MV-4-11 (cell line): Measurements from ENCODE around the gene ADRB1.

Source experiments
- DNase-seq: peaks from one replicate; lab custom pipeline; 2025; lab: John Stamatoyannopoulos, UW

Gene ADRB1

DNA sequence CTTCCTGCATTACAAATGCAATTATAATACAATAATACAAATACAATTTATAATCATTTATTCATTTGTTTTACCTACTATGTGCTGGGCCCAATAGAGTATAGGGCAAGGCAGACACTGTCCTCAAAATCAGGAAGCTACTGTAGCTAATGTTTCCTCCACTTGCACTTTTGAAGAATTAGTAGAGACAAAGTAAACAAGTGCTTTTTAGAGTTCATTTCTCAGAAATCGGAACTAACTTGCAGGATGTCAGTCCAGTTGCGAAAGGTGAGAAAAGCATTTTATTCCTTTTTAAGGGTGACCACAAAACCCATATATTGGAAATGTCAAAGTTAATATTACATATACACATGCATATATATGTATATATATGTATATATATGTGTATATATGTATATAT lies 14.2 kb downstream of the ADRB1 start:
- peak; percentile 79 for DNase-seq

DNA sequence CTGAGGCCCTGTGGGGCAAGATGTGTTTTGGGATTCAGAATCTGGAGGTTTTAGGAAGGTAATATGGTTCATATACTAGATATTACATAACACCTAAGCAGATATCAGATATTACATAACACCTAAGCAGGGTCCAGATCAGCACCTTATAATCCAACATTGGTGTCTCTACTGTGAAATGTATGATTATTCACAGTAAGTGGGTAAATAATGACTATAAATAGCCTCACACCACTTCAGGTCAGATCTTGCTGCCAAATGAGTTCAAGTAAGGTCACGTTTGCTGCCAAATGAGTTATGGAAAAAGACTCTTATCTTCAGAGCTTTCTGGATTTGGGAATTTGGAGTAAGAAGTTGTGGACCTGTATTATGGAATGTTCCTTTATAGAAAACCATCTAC lies 14.6 kb downstream of the ADRB1 start:
- no peak for DNase-seq

DNA sequence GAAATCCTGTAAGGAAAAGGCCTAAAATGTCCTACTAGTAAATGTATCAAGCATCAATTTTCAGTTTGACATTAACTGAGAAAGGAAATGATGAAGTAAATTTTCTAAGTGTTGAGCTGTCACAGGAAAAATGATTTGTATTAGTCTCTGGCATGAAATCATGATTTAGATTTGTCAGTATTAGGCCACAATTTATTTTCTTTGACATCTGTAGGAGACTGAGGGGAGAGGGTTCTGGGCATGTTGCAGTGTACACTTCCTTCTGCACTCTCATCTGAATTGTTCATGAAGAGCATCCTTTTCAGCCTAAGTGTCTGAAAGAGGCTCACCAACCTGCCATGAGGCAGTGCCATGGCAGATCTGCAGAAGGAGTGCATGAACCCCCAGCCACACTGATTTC lies 15.9 kb downstream of the ADRB1 start:
- DNase-seq, result peak; percentile 17

DNA sequence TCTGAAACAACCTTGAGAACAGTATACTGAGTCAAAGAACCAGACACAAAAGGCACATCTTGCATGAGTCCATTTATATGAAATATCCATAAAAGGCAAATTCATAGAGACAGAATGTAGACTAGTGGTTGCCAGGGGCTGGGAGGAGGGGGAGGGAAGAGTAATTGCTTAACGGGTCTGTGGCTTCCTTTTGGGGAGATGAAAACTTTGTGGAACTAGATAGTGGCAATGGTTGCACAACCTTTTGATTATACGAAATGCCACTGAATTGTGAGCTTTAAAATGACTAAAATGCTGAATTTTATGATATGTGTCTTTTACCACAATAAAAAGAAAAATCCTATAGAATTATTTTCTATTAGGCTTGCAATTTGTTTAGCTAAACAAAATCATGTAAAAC lies 16.8 kb downstream of the ADRB1 start:
- DNase-seq, result peak; percentile 91

DNA sequence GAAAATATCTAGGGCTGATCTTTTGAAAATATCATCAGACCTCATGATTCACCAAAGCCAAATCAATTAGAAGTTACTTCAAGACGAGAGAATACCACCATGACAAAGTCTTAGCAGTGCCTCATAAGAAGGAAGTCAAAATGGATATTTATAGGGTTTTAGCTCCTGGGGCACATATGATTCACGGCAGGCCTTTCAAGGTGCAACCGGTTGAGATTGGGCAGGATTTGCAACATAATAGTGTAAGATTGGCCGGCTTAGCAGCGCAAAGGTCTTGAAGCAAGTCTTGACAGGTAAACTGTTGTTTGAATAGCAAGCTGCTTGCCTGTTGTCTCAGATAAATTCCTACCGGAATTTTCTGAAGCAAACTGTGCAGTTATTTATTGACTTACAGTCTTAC lies 17.5 kb downstream of the ADRB1 start:
- peak; percentile 38 for DNase-seq

DNA sequence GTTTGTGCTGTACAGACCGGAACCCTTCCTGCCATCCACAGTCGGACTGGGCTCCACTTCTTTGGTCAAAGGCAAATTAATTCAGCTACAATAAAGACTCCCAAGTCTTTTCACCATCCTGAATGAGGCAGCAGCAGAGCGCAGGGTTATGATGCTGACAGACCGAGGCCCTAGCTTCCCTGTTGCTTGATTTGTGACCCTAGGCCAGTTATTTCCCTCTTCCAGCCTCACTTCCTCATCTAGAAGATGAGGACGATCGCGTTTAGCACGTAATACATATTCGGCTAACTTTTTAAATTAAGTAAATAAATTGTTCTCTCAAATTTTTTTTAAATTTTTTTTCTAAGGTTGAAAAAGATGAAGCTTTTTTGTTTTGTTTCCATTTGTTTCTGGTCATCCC lies 18.1 kb downstream of the ADRB1 start:
- peak; percentile 85 for DNase-seq

DNA sequence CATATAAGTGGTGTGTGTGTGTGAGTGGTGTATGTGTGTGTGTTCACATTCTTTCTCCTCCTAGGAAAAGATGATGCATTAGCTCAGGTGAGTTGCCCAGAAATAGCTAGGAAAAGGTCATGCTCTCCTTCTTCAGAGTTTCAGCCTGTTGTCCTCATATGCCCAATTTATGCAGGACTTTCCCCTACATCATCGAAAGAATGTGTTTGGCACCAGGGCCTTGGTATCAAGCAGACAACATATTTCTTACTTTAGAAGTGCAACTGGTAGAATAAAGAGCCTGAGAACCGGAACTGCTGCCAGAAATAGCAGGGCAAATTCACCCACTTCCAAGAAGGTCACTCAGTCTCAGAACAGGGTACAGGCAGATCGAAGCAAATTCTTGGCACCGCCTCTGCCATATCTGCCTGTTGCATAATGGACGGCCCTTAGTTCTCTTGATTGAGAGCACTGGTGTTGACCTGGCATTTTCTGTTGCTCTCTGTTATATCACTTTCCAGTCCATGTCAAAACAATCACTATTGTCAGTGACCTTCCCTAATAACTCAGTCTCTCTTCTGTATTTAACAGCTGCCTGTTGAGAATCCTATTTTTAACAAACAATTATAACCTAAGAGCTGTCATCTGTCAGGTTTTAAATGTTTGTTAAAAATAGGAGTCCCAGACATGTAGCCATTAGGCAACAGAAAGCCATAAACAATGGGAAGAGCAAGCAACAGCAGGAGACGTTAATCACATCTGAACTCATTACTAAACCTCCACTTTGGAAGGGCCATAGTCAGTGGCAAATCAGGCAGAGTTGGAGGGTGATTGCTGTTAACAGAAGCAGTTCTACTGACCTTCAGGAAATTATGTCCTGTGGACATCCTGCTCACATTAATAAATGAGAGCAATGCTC lies 20.7 kb downstream of the ADRB1 start:
- peak; percentile 33 for DNase-seq

DNA sequence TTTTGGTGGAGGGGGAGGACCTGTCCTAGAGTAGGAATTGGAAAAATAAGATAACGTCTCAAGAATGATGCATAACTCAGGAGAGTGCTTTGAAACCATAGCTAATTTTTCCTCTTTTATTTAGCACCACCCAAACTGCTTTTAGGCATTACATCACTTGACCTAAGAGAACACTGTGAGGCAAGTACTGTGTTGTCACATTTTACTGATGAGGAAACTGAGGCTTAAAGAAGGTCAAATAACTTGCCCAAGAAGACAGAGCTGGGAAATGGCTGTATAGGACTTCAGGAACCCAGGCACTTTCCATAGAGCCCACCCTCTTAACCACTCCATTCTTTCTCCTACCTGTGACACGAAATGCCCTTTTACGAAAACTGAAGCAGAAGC lies 21.4 kb downstream of the ADRB1 start:
- DNase-seq, result no peak

DNA sequence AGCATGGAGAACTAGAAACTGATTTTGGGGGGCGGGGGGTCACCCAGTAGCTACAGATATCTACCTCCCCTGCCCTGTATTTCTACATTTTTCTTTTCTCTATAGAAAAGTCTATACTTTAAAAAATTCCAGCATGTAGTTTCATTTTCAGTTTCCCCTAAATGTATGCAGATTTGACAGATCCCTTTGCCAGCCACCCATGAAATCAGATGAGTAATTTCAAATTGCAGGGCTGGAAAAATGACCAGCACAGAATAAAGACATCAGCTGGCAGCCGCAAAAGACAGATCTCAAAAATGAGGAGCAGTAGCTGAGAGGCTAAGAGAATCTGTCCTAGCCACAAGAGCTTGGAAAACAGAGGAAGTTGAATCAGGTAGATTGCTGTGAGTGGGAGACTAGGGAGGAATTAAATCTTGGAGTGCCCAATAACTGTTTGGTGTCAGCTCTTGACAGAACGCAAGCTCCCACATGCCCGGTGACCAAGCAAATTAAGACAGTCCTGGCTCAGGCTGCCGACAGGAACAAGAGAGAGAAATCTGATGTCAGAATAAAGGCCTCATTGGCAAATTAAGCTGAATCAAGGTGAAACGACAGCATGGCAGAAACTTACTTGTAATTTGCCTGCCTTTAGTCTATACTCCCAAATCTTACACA lies 24.5 kb downstream of the ADRB1 start:
- DNase-seq, result peak; percentile 21

DNA sequence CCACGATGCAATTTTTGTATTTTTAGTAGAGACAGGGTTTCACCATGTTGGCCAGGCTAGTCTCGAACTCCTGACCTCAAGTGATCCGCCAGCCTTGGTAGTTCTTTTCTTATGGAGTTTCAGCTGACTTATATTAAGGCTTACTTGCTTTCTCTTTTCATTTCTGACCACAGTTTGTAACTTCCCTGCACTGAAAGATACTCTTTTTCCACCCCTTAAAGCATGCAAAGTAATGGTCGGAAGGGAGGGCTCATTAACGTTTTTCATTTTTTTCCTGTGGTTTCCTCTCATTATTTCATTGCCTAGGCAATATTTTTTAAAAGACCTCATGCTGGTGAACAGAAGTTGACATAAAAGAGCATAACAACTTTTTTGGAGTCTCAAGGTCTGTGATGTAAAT lies 27.0 kb downstream of the ADRB1 start:
- DNase-seq, result peak; percentile 43

DNA sequence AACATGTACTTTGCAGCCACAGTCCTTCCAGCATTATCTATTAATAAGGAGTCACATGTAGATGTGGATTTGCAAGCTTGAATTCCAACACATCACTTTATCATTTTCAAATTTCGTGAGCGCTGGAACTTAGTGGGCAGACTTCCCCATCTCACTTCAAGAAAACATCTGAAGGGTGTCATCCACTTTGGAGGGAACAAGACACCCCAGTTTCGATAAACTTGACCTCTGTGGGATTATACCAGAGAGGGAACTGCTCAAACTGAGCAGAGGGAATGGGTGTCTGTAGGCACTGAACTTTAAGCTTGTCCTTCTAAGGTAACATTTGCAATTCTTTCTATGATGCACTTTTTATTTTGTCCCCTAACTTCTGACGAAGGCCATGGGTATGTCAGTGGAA lies 27.5 kb downstream of the ADRB1 start:
- peak; percentile 80 for DNase-seq

DNA sequence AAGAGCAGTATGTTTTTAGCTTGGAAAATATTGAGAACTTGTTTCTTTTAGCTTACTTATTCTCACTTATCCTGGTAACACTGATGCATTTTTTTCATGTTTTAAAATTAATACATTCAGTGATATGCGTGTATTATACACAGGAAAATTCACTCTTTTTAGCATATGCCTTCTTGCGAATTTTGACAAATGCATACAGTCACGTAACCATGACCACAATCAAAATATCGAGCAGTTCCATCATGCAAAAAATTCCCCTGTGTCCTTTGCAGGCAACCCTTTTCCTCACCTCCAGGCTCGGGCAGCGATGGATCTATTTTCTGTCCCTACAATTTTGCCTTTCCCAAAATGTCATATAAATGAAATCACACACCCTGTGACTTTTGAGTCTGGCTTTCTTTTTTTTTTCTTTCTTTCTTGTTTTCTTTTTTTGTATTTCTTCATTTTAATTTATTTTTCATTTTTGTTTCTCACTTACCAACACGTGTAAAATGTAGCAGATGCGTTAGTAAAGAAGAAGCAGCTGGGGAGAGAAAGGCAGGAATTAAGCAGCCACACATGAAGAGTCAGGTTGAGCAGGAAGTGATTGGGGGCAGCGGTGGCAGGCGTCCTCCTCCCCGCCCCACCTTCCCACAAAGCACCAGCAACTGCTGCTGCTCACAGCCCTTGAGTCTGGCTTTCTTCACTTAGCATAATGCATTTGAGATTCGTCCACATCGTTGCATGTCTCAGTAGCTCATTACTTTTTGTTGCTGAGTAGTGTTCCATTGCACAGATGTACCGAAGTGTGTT lies 29.9 kb downstream of the ADRB1 start:
- DNase-seq, result peak; percentile 32

DNA sequence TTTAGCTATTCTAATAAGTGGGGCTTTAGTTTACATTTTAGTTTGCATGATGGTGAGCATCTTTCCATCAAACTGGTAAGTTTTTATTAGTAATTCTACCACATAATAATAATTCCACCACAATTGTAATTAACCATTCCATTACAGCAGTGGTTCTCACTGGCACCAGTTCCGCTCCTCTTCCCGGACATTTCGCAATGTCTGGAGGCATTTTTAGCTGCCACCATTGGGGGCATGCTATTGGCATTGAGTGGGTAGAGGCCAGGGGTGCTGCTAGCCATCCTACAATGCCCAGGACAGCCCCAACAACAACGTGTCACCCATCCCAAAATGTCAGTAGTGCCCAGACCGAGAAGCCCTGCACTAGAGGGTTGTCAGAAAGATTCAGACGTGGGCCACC lies 31.4 kb downstream of the ADRB1 start:
- DNase-seq, result no peak

DNA sequence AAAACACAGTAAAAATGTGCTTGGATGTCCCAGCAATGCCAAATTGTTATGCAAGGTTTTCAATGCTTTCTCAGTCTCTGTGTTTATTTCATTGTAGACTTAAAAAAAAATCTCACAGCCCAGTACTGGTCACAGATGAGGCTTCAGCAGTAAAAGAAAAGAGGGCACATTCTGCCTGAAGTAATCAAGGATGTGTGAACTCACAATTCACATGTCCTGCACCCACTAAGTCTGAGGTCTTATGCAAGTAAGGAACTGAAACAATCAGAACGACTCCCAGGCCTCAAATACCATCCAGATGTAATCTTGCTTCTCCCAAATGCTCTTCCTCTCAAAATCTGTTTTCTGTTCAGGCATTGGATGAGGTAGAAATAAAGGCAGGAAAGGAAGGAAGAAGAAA lies 33.7 kb downstream of the ADRB1 start:
- DNase-seq, result peak; percentile 90

DNA sequence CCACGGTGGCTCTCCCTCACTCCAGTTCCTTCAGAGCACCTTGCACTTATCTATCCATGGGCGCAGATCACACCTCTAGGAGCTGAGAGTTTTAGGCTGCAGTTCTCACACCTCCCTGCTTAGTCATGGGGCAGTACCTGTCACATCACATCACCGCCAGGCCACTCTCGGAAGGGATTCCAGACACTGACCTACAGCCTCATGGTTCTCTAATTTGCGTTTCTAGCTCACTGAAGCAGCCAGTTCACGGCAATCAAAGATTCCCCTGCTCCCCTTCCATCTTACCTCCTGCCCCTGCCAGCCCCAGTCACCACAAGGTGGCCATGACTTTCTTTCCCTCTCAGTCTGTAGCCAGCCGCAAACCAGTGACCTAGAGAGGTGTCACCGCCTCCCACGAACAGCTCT lies 34.2 kb downstream of the ADRB1 start:
- DNase-seq, result no peak

DNA sequence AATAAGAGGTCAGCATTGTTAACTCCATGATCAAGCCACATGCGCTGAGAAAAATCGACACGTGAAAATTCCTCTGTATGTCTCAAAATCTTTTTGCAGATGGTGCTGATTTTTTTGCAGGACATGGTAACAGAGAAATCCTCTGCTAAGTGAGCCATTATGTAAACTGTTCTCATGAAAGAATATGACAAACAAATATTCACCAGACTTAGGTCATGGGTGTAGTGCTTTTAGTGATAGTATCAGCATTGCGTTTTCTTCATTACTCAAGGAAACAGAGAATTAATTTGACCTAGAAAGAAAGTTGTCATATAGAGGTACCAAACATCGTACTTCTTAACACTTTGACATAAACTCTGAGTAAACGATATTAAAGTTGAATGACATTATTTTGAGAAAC lies 34.7 kb downstream of the ADRB1 start:
- no peak for DNase-seq

DNA sequence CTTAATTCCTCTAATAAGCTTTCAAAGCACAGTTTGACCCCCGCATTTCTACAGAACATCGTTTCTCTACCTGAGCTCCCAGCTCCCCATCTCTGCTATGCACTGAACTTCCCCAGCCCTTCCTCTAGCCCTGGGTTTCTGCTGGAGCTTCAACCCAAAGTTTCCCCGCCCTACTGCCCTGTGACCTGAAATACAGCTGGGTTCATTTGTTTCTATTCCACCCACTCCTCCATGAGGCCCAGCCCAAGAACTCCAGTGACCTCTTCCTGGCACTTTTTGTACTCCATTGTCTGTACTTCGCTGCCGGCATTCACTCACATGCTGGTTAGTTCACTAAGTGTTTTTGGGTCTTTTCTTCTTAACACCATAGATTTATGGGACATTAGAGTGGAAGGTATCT lies 35.8 kb downstream of the ADRB1 start:
- no peak for DNase-seq

DNA sequence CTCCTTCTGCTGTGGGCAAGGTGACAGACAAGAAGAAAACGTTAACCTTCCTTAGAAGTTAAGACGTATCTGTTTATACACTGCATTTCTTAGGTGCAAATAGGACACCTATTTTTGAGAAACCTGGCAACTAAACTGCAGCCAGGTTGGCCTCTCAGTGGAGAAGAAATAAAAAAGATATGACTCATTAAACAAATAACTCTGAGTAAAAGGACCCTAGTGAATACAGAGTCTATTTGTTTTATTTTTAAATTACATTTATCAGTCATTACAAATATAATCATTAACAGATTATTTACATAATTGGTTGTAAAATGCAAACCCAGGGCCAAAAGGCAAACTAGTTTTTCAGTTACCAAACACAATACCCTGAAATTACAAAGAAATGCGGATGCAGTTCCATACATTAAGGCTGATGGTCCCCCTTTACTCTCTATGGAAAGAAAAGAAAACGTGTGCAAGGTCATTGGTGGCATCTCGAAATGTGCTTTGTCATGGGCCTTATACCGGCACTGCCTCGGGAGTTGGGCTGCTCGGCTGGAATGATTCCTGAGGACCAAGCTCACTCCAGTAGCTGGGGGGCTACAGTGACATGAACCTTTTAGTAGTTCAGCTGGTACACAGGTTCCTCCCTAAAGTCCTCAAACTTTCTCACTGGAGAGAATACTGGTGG lies 38.4 kb downstream of the ADRB1 start:
- no peak for DNase-seq

DNA sequence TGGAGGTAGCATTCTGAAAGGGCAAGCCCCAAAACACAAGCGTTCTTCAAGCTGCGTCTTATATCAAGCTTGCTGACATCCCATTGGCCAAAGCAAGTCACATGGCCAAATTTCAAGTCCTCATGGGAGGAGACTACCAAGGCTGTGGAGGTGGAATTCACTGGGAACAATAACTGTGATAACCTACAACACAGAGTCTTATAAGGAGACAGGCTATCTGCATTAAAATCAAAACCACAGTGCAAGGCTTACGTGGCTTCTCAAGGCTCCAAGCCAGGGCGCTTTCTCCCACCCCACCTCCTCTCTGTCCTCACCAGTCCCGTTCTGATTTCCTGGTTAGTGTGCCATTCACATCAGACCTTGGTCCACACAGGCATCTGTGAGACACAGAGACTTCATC lies 39.4 kb downstream of the ADRB1 start:
- no peak for DNase-seq

DNA sequence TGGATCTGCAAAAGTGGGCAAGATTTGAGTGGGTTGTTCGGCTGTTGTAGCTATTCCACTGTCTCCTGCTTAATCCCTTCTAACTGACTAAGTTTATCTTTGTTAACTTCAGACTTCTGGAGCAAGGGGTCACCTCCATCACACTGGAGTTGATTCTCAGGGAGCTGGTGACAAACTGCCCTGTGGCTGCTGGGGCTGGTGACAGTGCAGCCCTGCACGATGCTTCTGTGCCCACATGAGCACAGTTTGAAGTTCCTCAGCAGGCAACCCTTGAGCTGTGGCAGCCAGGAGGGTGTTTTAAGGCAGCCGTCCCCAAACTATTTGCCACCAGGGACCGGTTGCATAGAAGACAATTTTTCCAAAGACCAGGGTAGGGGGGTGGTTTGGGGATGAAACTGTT lies 40.5 kb downstream of the ADRB1 start:
- no peak for DNase-seq

DNA sequence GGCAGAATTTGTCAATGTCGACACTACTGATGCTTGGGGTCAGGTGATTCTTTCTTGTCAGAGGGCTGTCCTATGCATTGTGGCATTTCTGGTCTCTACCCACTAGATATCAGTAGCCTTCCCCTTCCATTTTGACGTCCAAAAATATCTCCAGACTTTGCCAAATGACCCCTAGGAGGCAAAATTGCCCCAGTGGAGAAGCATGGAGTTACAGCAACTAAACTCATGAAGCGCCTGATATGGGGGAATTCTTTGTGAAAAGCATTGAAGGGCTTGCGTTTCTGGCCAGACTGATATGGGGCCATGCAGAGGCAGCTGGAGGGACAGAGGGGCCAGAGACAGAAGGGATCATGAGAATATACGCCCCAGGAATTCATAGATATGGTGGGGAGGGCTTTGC lies 43.6 kb downstream of the ADRB1 start:
- DNase-seq, result no peak

DNA sequence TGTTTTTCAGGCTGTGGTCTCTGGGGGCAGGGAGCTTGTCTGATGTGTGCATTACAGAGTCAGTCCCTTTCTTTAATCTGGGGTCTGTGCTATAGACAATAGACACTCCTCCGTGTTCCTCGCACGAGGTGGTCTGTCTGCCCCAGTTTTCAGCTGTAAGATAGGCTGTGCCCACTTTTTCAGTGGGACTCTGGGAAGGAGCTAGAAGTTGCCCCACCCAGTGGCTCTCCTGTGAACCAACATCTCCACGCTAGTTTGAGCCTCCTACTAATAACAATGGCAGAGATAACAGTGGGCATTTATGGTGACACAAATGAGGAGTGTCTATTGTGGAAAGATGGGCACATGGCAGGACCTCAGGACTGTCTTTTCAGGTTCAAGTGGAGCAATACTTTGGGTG lies 44.0 kb downstream of the ADRB1 start:
- no peak for DNase-seq
